HG02870 (cell line): Measurements from ENCODE around the gene NTHL1.
"Not testable (repeated sequence)": the region's sequence is repeated elsewhere in the genome, so short reads cannot be mapped to it uniquely, and the experiment has no call there.

ENCODE experiments used
- ATAC-seq: cut with Tn5 transposase; IDR thresholded peaks from one replicate; pipeline ENCODE4 v1.9.1; 2021; ENCODE audit warnings: mild to moderate bottlenecking, moderate library complexity; ENCODE audit not compliant: unreplicated experiment

The NTHL1 gene

DNA sequence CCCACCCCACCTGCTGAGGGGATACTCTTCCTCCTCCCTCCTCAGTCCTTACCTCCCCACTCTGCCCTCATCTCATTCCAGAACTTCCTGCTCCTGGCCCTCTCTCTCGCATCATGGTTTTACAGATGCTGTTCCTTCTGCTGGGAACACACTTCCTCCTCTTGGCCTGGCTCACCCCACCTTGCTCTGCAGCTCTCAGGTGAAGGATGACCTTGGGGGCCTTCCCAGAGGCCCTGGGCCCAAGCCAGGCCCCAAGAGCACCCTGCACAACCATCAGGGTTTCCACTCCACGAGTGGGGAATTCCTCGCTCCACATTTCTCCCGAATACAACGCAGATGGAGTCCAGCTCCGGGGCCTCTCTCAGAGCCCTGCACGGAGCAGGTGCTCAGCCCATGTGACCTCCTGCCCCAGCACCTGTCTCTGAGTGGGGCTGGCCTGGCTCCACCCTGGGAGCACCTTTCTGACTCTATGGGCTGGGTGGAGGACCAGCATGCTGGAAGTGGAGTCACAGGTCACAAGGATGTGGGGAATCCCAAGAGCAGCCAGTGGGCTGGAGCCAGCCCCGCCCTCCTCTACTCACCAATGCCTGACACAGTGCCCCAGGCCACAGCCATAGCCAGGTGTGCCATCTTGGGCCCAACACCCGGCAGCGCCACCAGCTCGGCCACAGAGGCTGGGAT, 4.5 kb downstream of the NTHL1 start:
- ATAC-seq = no peak

DNA sequence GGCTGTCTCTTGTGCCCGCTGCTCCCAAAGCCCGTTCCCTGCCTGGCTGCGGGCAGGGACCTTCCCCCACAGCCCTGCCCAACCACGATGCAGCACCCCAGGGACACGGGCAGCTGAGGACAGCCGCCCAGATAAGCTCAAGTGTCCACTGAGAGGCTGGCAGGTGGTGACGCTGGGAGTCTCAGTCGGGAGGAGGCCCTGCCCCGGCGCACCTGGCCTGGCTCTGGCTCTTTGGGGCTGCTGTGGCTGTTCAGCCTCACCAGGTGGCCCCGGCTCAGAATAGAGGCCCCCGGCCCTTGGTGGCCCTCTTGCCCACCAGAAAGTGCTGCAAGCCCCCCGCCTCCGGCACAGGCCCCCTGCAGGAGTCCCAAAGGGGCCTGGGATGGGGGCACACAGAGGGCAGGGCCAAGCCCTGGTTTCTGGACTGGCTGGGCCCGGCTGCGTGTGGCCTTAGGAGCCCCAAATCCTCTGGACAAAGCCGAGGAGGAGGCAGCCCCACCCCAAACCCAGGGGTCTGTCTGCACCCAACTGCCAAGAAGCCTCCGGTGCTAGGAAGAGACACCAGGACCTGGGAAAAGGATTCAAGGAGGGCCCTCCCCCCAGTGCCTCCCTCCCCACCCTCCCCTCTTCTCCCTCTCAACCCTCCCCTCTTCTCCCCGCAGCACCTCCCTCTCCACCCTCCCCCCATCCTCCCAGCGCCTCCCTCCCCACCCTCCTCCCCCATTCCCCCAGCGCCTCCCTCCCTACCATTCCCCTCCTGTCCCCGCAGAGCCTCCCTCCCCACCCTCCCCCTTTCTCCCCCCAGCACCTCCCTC, 5.3 kb downstream of the NTHL1 start:
- ATAC-seq = no peak

DNA sequence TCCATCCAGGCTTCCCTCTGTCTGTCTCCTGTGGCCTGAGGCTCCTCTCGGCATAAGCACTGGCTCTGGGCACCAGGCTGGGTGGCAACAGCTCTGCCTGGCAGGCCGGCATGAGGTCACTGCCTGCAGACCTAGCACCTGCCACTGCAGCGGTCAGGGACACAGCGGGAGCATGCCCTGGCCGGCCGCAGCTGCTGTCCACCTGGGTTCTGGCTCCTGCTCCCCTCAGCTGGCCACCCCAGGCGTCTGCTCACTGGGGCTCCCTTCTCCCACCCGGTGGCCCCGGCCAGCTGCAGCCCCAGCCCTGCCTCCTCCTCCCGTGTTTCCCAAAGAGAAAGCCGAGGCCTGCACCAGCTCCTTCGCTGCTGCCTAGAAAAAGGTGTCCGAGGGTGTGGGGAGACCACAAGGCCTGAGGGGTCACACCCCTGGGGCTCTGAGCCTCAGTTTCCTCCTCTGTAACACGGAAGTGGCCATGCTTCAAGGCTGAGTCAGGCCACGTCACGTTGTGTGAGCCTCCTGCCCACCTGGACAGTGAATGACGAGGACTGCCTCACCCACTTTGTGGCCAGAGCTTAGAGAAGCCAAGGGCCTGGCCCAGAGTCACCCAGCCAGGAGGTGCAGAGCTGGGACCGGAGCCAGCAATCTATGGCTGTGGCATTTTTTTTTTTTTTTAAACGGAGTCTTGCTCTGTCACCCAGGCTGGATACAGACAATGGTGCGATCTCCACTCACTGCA, 6.7 kb downstream of the NTHL1 start:
- no peak for ATAC-seq

DNA sequence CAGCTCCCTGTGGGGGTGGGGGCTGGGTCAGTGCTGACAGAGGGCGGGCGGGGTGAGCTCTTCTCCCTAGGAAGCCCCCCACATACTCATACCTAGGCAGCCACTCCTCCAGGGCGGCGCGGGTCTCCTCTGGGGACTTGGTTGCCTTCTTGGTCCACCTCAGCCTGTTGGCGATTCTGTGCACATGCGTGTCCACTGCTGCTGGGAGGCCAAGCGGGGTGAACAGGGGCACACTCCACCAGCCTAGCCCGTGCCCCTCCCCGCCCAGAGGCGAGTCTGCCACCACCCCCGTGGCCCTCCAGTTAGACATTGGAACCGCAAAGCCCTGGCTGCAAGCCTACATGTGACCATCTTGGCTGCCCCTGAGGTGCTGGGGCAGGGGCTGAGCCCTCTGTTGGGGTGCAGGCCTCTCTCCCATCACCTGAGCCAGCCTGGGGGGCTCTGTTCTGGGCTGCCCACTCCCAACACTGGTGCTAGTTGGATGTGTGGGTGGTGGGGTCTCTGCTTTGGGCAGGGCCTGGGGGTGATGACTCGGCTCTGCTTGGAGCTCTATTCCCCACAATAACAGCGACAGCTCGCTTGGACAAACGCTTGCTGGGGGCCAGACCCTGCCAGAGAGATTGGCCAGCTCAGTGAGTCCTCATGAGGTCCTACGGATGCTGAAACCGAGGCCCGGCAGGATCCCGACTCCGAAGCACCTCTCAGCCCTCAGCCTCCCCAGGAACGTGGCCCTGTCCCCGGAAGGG, 7.4 kb downstream of the NTHL1 start:
- no peak for ATAC-seq

DNA sequence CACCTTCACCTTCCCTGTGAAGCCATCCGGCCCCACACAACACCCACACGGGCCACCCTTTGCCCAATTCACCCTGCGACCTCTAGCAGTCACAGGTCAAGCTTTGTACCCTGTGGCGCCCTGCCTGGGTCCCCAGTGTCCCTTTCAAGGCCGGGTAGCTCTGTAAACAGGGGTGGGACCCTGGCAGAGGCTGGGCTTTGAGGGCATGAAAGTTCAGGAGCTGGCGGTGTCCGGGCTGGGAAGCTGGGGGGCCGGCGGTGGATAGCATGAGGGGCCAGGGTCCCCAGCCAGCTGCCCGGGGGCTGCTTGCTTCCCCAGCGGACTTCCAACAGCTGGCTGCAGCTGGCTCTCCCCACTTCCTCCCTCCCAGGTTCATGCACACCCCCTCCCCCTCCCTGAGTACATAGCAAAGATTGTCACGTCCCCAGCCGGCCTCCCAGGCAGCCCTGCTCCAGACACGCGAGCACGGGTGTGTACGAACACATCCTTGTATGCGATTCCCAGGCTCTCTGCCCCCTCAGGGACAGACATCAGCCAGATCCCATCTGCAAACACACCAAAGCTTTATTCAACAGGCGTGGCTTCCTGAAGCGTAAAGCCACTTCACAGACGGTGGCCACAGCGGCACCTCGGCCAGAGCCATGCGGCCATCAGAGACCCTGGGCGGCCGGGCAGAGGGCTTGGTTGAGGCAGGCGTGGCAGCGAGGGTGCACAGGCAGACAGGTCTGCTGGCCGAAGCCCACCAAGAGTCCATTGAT, 8.2 kb downstream of the NTHL1 start:
- no peak for ATAC-seq

DNA sequence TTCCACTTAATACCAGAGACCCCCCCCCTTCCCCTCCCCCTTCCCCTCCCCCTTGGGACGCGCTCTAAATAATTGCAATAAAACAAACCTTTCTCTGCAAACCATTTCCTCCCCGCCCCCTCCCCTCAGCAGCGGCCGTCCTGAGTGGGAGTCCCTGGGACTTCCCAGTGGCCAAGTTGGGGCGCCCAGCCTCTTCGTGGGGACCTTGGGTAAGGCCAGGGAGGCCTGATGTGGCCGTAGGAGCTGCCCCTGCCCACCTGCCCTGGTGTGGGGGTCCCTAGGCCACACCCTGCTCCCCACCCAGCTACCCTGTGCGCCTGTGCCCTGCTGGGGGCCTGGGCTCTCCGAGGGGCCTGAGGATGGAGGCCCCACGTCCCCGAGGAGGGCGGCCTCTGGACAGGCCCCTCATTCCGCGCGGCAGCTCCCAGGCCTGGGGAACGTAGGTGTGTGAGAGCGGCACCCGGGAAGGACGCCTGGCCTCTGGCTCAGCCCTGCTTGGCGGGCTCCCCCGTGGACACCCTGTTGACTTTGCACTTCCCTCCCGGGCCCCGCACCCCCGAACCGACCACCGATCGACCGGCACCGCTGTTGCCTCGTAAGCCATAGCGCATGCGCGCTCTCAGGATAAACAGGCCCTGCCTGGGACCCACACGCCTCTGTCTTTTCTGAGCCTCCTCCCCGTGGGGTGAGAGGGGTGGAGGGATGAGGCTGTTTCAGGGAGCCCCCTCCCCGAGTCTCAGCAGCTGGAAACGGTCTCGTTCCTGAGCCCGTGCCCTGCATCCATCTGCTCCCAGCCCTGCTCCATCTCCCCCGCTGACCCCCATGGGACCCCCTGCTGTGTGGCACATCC, 9.0 kb downstream of the NTHL1 start:
- ATAC-seq = no peak

DNA sequence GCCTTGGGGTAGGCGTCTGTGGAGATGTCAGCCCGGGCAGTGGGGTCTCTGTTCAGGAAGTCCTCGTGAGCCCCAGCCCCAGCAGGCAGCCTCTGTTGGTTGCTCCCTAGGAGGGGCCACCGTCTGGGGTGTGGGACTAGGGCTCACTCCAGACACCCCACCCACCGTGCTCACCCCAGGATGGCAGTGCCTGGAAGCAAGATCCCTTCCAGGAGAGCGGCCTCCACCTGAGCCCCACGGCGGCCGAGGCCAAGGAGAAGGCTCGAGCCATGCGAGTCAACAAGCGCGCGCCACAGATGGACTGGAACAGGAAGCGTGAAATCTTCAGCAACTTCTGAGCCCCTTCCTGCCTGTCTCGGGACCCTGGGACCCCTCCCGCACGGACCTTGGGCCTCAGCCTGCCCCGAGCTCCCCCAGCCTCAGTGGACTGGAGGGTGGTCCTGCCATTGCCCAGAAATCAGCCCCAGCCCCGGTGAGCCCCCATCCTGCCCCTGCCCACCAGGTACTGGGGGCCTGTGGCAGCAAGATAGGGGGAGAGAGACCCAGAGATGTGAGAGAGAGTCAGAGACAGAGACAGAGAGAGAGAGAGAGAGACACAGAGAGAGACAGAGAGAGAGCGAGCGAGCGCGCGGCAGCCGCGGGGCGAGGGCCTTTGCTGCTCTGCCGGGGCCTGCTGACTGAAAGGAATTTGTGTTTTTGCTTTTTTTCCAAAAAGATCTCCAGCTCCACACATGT, 9.8 kb downstream of the NTHL1 start:
- ATAC-seq = no peak

DNA sequence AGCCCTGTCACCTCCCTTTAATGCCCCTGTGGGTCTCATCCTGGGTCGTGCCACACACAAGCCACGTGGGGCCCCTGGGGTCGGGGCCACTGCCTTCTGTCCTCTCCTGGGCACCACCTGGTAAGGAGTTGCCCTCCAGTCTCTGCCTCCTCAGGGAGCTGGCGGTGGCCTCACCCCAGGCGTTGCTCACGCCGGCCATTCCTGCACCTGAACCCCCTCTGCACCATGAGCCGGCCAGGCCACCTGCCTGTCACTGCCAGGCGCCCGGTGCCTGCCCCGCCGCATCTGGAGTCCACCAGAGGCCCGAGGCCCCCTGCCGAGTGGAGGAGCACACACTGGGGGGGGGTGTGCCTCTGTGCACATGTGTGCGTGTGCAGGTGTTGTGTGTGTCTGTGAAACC, 10.5 kb downstream of the NTHL1 start:
- no peak for ATAC-seq

DNA sequence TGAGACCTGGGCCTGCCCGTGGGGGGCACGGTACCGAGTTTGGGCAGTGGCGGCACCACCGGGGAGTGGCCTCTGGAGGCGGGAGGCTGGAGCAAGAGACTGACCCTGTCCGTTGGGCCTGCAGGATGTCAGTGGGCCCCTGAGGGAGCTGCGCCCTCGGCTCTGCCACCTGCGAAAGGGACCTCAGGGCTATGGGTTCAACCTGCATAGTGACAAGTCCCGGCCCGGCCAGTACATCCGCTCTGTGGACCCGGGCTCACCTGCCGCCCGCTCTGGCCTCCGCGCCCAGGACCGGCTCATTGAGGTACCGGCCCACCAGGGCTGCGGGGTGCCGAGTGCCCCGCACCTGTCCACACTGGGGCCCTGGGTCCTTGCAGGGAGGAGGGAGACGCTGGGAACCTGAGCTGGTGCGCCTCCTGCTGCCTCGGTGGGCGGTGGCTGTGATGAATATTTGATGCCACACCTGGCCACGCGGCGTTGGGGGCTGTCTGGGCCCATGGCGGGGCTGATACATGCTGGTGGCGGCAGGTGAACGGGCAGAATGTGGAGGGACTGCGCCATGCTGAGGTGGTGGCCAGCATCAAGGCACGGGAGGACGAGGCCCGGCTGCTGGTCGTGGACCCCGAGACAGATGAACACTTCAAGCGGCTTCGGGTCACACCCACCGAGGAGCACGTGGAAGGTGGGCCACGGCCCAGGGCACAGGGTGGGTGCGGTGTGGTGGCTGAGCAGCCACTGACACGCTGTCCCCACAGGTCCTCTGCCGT, 11.3 kb downstream of the NTHL1 start:
- no peak for ATAC-seq

DNA sequence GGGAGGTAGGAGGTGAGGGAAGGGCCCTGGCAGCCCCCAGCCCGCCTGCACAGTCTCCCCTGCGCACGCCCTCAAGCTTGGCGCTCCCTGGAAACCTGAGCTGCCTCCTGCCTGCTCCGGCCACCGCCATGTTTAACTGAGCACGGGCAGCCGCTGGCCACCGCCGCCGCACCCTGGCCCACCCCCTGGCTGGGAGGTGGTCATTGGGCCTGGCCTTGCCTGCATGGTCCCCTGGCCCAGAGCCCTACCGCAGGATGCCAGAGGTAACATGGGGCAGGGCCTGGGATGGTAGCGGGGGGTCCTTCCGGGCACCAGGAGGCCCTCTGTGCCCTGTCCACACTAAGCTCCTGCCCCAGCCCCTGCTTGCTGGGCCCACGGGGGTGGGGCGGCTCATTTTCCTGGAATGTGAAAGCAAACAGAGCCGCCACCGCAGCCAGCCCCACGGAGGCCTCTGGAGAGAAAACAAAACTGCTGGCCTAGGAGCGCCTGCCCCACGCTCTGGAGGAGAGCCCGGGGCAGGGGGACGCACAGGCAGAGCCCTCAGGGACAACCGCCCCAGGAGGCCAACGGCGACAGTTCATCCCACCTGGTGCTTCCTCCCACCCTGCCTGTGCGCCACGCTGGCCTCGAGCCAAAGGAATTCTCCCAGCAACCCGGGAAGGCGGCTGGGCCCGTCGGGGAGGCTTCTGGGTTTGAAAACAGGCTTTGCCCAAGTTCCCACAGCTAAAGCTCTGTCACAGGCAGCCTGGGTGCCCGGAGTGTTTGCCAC, 12.0 kb downstream of the NTHL1 start:
- no peak for ATAC-seq

DNA sequence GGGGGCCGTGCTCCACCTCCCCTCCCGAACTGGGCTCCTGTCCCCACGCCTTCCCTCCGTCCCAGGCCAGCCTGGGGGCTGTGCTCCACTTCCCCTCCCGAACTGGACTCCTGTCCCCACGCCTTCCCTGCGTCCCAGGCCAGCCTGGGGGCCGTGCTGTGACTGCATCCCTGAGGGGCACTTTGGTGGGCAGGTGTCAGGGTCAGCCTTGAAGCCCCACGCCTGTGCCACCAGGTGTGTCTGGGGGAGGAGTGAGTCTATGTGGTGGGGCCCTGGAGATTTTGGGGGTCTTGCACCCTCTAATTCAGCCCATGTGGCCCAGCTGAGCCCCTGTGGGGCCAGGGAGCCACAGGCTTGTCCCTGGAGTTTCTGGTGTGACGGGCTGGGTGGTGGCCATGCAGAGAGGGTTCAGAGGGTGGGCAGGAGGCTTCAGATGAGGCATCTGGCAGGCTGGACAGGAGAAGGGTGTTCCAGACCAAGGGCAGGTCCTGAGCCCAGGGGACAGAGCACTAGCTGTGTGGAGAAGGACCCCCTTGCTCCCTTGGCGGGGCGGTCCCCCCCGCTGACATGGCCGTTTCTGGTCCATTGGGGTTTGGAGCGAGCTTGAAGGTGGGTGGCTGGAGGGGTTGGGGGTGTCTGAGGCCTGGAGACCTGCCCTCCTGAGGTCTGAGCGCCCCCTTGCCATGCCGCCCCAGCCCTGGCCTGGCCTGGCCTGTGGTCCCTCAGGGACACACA, 12.8 kb downstream of the NTHL1 start:
- no peak for ATAC-seq

DNA sequence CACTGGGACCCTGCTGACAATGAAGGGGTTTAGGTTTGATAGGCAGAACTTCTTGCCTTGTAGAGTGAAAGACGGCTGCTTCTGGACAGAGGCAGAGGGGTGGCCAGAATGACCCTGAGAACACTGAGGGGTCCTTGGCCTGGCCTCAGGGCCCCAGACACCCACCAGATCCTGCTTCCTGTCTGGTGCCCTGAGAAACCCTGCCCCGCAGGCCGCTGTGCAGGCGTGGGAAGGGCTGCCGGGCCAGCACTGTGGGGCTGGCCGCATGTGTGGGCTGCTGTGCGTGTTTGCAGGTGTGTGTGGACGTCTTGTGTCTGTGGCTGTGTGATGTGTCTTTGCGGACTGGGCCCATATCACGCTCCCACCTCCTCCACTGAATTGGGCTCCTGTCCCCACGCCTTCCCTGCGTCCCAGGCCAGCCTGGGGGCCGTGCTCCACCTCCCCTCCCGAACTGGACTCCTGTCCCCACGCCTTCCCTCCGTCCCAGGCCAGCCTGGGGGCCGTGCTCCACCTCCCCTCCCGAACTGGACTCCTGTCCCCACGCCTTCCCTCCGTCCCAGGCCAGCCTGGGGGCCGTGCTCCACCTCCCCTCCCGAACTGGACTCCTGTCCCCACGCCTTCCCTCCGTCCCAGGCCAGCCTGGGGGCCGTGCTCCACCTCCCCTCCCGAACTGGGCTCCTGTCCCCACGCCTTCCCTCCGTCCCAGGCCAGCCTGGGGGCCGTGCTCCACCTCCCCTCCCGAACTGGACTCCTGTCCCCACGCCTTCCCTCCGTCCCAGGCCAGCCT, 13.5 kb downstream of the NTHL1 start:
- not testable (repeated sequence) for ATAC-seq

DNA sequence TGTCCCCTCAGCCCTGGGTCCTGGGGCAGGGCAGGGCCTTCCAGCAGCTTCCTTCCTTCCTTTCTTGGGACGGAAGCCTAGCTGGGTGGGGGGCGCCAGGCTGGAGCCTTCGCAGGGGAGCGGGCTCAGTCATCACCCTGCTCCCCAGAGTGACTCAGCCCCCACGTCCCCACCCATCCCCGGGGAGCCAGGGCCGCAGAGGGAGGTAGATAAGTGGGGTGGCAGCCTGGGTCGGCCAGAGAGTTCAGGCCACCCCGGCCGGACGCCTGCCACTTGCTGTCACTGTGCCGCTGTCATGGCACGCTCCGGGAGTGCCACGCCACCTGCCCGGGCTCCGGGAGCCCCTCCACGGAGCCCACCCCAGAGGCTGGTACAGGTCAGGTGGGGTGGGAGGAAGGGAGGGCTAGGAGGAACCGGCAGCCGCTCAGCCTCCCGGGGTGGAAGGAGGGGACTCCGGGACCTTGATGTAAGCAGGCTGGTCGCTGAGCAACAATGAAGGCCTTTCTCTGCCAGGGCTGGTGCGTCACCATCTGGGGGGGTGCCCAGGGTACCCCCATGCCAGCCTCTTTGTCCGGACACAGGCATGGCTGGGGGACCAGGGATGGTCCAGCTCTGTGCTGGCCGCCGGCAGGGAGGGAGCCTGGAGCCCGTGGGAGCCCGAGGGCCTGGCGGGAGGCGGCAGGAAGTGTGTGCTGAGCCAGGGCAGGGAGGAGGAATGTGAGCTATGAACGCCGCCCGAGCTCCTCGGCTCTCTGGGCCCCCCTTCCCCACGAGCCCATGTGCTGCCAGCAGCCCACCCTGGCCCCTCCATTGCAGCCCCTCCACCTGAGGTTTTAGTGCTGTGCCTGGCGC, 14.4 kb downstream of the NTHL1 start:
- no peak for ATAC-seq

DNA sequence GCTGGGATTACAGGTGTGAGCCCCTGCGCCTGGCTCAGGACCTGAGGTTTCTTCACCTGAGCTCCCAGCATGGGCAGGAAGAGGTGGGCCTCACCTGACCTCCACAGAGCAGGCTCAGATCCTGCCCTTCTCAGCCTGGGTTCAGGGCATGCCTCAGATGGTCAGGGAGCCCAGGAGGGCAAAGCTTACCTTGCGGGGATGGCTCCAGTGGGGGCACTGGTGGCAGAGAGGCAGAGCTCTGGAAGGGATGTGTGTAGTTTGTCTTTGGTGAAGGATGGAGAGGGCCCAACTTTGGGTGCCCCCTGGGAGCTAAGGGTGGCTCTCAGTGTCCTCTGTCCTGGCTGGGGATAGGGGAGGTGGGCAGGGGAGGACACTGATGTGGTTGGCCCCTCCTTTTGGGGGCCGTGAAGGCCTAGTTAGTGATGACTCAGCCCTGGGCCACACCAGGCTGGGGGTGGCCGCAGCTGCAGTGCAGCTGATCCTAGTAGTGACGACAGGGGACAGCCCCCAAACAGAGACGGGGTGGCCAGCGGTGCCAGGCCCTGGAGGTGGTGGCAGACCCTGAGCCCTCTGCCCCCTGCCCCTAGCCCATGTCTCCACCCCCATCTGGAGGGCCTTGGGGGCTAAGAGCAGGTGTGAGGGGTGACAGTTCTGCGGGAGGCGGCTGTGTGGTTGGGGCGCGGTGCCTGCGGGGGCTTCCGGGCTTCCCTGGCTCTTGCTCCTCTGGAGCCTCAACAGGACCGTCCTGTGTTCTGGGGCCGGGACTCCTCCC, 15.2 kb downstream of the NTHL1 start:
- no peak for ATAC-seq
